Vagina (tissue), 2 donors: ENCODE measurements around the gene ACOX3.

Experiments
- POLR2A ChIP-seq, 2 donors: fragments of 450-650 bp; IDR thresholded peaks; one replicate each; pipeline ENCODE4 v1.6.1; 2017; ENCODE audit warnings: antibody characterized with exemption in 2 of 2, mild to moderate bottlenecking in 2 of 2, moderate library complexity in 2 of 2
- TF ChIP-seq, protein P1 (sequence below), 3 experiments: fragments of 450-650 bp in 2 of 3; fragments of 200-600 bp in 1 of 3; sonication (generic) in 1 of 3; IDR thresholded peaks; one replicate each; pipeline ENCODE4 v1.5.1; 2017 to 2019; ENCODE audit warnings: antibody characterized with exemption in 3 of 3, mild to moderate bottlenecking in 2 of 3, moderate library complexity in 2 of 3

GRCh38 chr4:8373973-8374545 lies 66.5 kb downstream of the ACOX3 start:
- TF ChIP-seq, protein P1, sequence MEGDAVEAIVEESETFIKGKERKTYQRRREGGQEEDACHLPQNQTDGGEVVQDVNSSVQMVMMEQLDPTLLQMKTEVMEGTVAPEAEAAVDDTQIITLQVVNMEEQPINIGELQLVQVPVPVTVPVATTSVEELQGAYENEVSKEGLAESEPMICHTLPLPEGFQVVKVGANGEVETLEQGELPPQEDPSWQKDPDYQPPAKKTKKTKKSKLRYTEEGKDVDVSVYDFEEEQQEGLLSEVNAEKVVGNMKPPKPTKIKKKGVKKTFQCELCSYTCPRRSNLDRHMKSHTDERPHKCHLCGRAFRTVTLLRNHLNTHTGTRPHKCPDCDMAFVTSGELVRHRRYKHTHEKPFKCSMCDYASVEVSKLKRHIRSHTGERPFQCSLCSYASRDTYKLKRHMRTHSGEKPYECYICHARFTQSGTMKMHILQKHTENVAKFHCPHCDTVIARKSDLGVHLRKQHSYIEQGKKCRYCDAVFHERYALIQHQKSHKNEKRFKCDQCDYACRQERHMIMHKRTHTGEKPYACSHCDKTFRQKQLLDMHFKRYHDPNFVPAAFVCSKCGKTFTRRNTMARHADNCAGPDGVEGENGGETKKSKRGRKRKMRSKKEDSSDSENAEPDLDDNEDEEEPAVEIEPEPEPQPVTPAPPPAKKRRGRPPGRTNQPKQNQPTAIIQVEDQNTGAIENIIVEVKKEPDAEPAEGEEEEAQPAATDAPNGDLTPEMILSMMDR (IDR thresholded peaks at IDR 0.05) = no peak
- no peak for TF ChIP-seq POLR2A (IDR thresholded peaks at IDR 0.05)
